GM06990 (cell line): ENCODE results near the gene PHF21B.

Experiments
- DNase-seq: peaks from one replicate; pipeline ENCODE4 v3.0.0-alpha.2; 2011; ENCODE audit not compliant: insufficient read length; ENCODE audit errors: extremely low read depth
- H3K27me3 ChIP-seq: replicated peaks from 2 replicates; pipeline ENCODE4 v1.6.0; 2011; ENCODE audit warnings: low read length; ENCODE audit not compliant: control insufficient read depth, insufficient read depth
- H3K36me3 ChIP-seq: 2 replicates; pipeline ENCODE4 v1.5.1; 2011; ENCODE audit warnings: low read length; ENCODE audit not compliant: control insufficient read depth, insufficient read depth
- H3K4me3 ChIP-seq: replicated peaks from 2 replicates; pipeline ENCODE4 v1.5.1; 2011; ENCODE audit warnings: low read depth, mild to moderate bottlenecking, control low read depth, low read length
- CTCF ChIP-seq: IDR thresholded peaks from 2 replicates; pipeline ENCODE4 v1.5.1; 2011; ENCODE audit warnings: low read length, control low read depth, mild to moderate bottlenecking, inconsistent platforms; ENCODE audit not compliant: insufficient read depth, poor library complexity, severe bottlenecking

PHF21B gene

GRCh38 chr22:44995715-44996114, 14.1 kb downstream of the PHF21B start:
- H3K36me3 ChIP-seq, result no peaks in the 10 kb centered on the region
- no peak for DNase-seq
- no peak overlapping the region for H3K4me3 ChIP-seq
- TF ChIP-seq CTCF, result no peak
- H3K27me3 ChIP-seq, result no peaks in the 10 kb centered on the region; the same call in none of the 2 replicates

DNA sequence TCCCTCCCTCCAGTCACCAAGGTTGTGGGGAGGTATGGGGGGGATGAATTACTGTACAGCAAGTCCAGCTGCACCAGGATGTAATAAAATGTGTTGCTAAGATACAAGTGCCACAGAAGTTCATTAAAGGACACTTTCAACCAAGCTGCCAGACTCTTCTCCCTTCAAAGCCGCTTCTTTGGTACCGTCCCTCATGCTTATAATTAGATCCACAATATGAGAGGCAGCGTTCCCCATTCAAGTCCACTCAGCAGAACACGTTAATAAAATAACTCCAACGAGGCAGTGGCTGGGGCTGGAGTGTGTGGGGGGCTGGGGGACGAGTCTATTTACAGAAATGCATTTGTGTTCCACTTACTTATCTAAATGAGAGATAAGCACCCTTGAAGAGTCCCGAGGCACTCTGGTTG, 14.7 kb downstream of the PHF21B start:
- H3K27me3 ChIP-seq, result no peaks in the 10 kb centered on the region; the same call in none of the 2 replicates
- DNase-seq, result no peak
- no peak for TF ChIP-seq CTCF
- no peak overlapping the region for H3K4me3 ChIP-seq
- H3K36me3 ChIP-seq, result no peaks in the 10 kb centered on the region

- DNase-seq, result no peak
- H3K27me3 ChIP-seq, result no peaks in the 10 kb centered on the region; the same call in none of the 2 replicates
- no peak for TF ChIP-seq CTCF
- H3K4me3 ChIP-seq, result no peak overlapping the region
- no peaks in the 10 kb centered on the region for H3K36me3 ChIP-seq
Measured at GRCh38 chr22:44994399-44995104, 15.3 kb downstream of the PHF21B start.

- Histone ChIP-seq H3K36me3 (no peaks in the 10 kb centered on the region), H3K27me3 (no peaks in the 10 kb centered on the region; the same call in none of the 2 replicates), H3K4me3 (no peak overlapping the region)
- no peak for DNase-seq
- no peak for TF ChIP-seq CTCF
Measured at GRCh38 chr22:44992166-44992565, 17.6 kb downstream of the PHF21B start.

DNA sequence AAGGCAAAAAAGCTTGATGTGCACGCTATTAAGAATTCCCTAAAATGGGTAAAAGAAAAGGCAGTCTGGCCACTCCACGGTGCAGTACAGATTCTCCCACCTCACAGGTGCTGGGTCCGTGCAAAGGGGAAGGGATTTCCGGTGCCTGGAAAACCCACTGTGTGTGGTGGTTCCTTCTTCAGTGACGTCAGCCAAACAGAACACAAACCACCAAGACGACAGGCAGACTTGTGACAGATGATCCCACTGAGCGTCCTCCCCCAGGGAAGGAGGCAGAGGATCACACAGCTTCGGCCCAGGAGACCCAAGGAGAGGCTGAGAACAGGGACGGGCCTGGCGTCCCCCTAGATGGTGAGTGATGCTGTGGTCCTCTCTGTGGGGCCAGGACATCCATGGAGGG, 18.6 kb downstream of the PHF21B start:
- no peak for TF ChIP-seq CTCF
- no peaks in the 10 kb centered on the region; the same call in 1 of the 2 replicates for H3K27me3 ChIP-seq
- DNase-seq, result no peak
- no peaks in the 10 kb centered on the region for H3K36me3 ChIP-seq
- no peak overlapping the region for H3K4me3 ChIP-seq
